ENCODE results near the gene TNFRSF1A. TPM values are rescaled to one million over a fixed set of nuclear protein-coding genes. Genes with fewer than 3 reads are reported as not detected.
A peak's percentile ranks its signal among the peaks of the same experiment; 100 is the strongest.

TNFRSF1A gene
- total RNA-seq, 1 experiment from 2014 or later: 59.9 TPM

- Histone ChIP-seq H3K23ac (ENCODE audit: insufficient read length, low read depth, low read length) (no peak overlapping the region), H3K27me3 (ENCODE audit: insufficient read depth, low read length) (no peaks in the 10 kb centered on the region), H2BK15ac (ENCODE audit: low read depth, low read length) (no peak overlapping the region), H4K91ac (ENCODE audit: insufficient read length, low read depth, low read length) (no peak overlapping the region), H3K4ac (ENCODE audit: low read depth, low read length) (no peak overlapping the region), H3K4me1 (ENCODE audit: insufficient read depth, low read length) (peaks cover 30% of the 10 kb centered on the region), H2BK20ac (ENCODE audit: low read depth, low read length, poor library complexity, severe bottlenecking) (no peak overlapping the region), H2BK12ac (ENCODE audit: insufficient read length, low read depth, low read length) (no peak overlapping the region), H2AK5ac (ENCODE audit: insufficient read length, low read length) (no peak overlapping the region), H4K5ac (ENCODE audit: insufficient read length, low read depth, low read length) (no peak overlapping the region), H3K4me2 (ENCODE audit: insufficient read depth, insufficient read length, low read length) (peak overlapping the region; percentile 97), H3K79me2 (ENCODE audit: insufficient read depth, low read length) (peaks cover 29% of the 10 kb centered on the region; the same call in 1 of the 2 replicates), H3K9ac (ENCODE audit: extremely low read depth, insufficient read length, low read length) (peak overlapping the region; percentile 73), H3K27ac (ENCODE audit: insufficient read length, low read depth, low read length) (no peak overlapping the region), H2BK5ac (ENCODE audit: insufficient read length, low read length) (no peak overlapping the region), H3K23me2 (ENCODE audit: insufficient read length, low read depth, low read length, poor library complexity, severe bottlenecking) (peaks cover 24% of the 10 kb centered on the region), H4K8ac (replicated peaks; ENCODE audit: insufficient read length, low read depth, low read length) (no peak overlapping the region), H3K9me3 (ENCODE audit: control insufficient read depth, low read depth, low read length) (no peaks in the 10 kb centered on the region), H3T11ph (ENCODE audit: low read length) (no peak overlapping the region), H3K14ac (ENCODE audit: insufficient read depth, low read length) (no peak overlapping the region), H4K20me1 (ENCODE audit: control insufficient read depth, insufficient read depth, insufficient read length) (no peaks in the 10 kb centered on the region), H2BK120ac (ENCODE audit: low read depth, low read length, poor library complexity, severe bottlenecking) (no peak overlapping the region), H3K79me1 (ENCODE audit: insufficient read depth, low read depth, low read length, poor library complexity, severe bottlenecking) (no peaks in the 10 kb centered on the region), H3K56ac (ENCODE audit: insufficient read length, low read depth, low read length) (no peak overlapping the region), H2AFZ (ENCODE audit: low read length) (no peak overlapping the region), H3K18ac (ENCODE audit: insufficient read length, low read depth, low read length) (no peak overlapping the region)
- TF ChIP-seq CTCF (conservative IDR thresholded peaks at IDR 0.05): no peak
- Mint-ChIP-seq H3K27ac (peak overlapping the region in 2 of 3 experiments; percentile 82 to 87; a peak in 5 of 7 replicates), H3K27me3 (ENCODE audit: low read depth) (no peaks in the 10 kb centered on the region; the same call in 1 of the 2 replicates), H3K36me3 (ENCODE audit: insufficient read depth in 1 of 3, low read depth in 3 of 3) (peaks cover 0 to 8% (median 0%) of the 10 kb centered on the region in 3 experiments; a peak in 2 of 7 replicates), H3K9me3 (no peaks in the 10 kb centered on the region), H3K4me3 (no peak overlapping the region), H3K4me1 (peaks cover 26 to 30% of the 10 kb centered on the region in 2 experiments)
- WGBS (ENCODE audit: extremely low coverage, insufficient read length, low lambda C conversion rate): no CpG with 5 or more reads among the region's 15 CpGs
- no peak for DNase-seq
These were observed 995 bp downstream of the TNFRSF1A start for GRCh38 chr12:6340745-6341416.

All from H9 (cell line).